Measurements from ENCODE around the gene NCL. TPM values are rescaled to one million over a fixed set of nuclear protein-coding genes. Genes with fewer than 3 reads are reported as not detected.

The NCL gene
- polyA plus RNA-seq, 1 of the 3 experiments (the other 2 are of a cell fraction): 256 TPM

DNA sequence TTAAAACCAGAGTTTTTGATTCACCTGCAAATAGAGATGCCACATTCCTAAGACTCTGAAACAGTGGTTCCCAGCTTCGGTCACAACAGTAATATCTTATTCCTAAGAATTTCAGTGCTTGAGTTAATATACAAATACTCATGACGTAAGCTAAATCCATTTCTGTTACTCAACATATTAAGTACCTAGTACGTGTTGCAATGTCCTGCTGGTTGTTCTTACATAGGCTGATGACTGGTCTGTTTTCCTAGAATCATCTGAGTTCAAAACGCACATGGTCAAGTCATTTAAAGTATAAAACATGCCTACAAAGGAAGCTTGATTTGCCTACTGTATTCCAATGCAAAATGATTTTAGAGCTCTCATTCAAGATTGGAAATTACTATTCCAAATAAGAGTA is 7.2 kb downstream of the NCL start:
- CTCF ChIA-PET: interaction anchor here (0.6 to 2.8 kb wide), 8 partner anchors 10 to 400 kb away, joined by 3 to 22 read pairs (median 4); no protein-coding TSS in a partner anchor
- POLR2A ChIA-PET: no interaction called here
- DNase-seq: no peak

DNA sequence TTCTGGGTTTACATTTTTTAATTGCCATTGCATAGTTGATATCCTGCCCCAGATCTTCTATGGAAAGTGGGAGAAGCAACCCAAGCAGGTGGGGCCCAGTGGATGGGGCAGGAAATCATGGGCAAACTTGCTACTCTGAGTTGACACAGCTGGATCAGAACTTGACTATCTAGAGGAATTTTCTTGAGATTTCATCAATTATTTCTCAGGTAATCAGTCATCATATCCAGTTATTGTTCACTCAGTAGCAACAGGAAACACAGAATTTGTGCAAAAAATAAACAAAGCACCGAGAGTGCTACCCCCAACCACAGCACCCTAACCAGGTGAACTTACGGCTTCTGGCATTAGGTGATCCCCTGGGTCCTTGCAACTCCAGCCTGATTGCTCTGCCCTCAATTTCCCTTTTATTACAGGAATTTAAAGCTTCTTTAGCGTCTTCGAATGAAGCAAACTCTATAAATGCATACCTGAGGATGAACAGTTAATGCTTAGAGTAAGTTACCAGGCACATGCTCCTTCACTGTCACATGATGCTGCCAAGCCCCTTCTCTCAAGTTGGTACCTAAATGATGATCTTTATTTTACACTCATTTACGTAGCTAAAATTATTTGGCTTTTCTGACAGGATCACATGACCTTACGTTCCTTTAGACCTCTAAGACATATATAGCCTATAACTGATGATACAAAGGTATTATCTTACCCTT is 7.8 kb downstream of the NCL start:
- no peak overlapping the region for H3K4me2 ChIP-seq
- CTCF ChIA-PET: interaction anchor here (1.2 to 2.8 kb wide), 3 partner anchors 27 to 229 kb away, joined by 4 to 22 read pairs (median 6); no protein-coding TSS in a partner anchor
- no peak for DNase-seq
- H3K27ac ChIP-seq (ENCODE audit: low read depth in 2 of 2, low read length in 1 of 2): no peak overlapping the region; a peak in 1 of 4 replicates
- H3K36me3 ChIP-seq (replicated peaks in 1 of 2; ENCODE audit: control insufficient read depth in 1 of 2, insufficient read depth in 2 of 2, low read length in 1 of 2): peaks cover 73 to 84% of the 10 kb centered on the region in 2 experiments
- 98% methylated on average over 6 of the region's 6 CpGs for WGBS (ENCODE audit: low lambda C conversion rate)
- peaks cover 77% of the 10 kb centered on the region for H3F3A ChIP-seq (replicated peaks; ENCODE audit: insufficient read depth)
- H3K9ac ChIP-seq: no peak overlapping the region
- no peaks in the 10 kb centered on the region for H3K27me3 ChIP-seq (ENCODE audit: insufficient read depth)
- peaks cover 48% of the 10 kb centered on the region for H3K79me2 ChIP-seq (ENCODE audit: insufficient read depth)
- POLR2A ChIA-PET: interaction anchor here (5.1 kb wide), 1 partner anchor 8 kb away, joined by 59 read pairs; the partner anchor contains the start of gene NCL
- H4K20me1 ChIP-seq (ENCODE audit: insufficient read depth): peaks cover 18% of the 10 kb centered on the region
- no peaks in the 10 kb centered on the region for H3K9me3 ChIP-seq
- H3K4me3 ChIP-seq (ENCODE audit: low read depth in 2 of 2, low read length in 1 of 2): no peak overlapping the region
- peaks cover 0 to under 1% of the 10 kb centered on the region in 2 experiments; a peak in 2 of 4 replicates for H3K4me1 ChIP-seq (ENCODE audit: control insufficient read depth in 1 of 2, insufficient read depth in 2 of 2, low read depth in 1 of 2, low read length in 1 of 2)
- H2AFZ ChIP-seq (ENCODE audit: low read depth): no peak overlapping the region
- H3K9me2 ChIP-seq: no peaks in the 10 kb centered on the region
- TF ChIP-seq CHD2 (IDR thresholded peaks at IDR 0.05; ENCODE audit: low read length, partially characterized antibody) (no peak), RCOR1 (IDR thresholded peaks at IDR 0.05; ENCODE audit: low read length) (no peak), RAD21 (IDR thresholded peaks at IDR 0.05; ENCODE audit: low read length) (no peak), NRF1 (IDR thresholded peaks at IDR 0.05; ENCODE audit: low read depth, low read length) (no peak), FOXJ3 (CRISPR knock-in tag; IDR thresholded peaks at IDR 0.05) (no peak), SMC3 (IDR thresholded peaks at IDR 0.05; ENCODE audit: low read depth, low read length) (no peak), MXI1 (IDR thresholded peaks at IDR 0.05; ENCODE audit: low read depth, low read length) (no peak), EP300 (IDR thresholded peaks at IDR 0.05; ENCODE audit: borderline replicate concordance in 1 of 2, low read depth in 1 of 2, low read length in 1 of 2) (no peak), JUND (IDR thresholded peaks at IDR 0.05) (no peak), MEF2A (IDR thresholded peaks at IDR 0.05; ENCODE audit: borderline replicate concordance, low read depth) (no peak)
- TF ChIP-seq, protein P1, sequence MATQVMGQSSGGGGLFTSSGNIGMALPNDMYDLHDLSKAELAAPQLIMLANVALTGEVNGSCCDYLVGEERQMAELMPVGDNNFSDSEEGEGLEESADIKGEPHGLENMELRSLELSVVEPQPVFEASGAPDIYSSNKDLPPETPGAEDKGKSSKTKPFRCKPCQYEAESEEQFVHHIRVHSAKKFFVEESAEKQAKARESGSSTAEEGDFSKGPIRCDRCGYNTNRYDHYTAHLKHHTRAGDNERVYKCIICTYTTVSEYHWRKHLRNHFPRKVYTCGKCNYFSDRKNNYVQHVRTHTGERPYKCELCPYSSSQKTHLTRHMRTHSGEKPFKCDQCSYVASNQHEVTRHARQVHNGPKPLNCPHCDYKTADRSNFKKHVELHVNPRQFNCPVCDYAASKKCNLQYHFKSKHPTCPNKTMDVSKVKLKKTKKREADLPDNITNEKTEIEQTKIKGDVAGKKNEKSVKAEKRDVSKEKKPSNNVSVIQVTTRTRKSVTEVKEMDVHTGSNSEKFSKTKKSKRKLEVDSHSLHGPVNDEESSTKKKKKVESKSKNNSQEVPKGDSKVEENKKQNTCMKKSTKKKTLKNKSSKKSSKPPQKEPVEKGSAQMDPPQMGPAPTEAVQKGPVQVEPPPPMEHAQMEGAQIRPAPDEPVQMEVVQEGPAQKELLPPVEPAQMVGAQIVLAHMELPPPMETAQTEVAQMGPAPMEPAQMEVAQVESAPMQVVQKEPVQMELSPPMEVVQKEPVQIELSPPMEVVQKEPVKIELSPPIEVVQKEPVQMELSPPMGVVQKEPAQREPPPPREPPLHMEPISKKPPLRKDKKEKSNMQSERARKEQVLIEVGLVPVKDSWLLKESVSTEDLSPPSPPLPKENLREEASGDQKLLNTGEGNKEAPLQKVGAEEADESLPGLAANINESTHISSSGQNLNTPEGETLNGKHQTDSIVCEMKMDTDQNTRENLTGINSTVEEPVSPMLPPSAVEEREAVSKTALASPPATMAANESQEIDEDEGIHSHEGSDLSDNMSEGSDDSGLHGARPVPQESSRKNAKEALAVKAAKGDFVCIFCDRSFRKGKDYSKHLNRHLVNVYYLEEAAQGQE (IDR thresholded peaks at IDR 0.05; ENCODE audit: low read depth, low read length): no peak
- TF ChIP-seq, protein P2, sequence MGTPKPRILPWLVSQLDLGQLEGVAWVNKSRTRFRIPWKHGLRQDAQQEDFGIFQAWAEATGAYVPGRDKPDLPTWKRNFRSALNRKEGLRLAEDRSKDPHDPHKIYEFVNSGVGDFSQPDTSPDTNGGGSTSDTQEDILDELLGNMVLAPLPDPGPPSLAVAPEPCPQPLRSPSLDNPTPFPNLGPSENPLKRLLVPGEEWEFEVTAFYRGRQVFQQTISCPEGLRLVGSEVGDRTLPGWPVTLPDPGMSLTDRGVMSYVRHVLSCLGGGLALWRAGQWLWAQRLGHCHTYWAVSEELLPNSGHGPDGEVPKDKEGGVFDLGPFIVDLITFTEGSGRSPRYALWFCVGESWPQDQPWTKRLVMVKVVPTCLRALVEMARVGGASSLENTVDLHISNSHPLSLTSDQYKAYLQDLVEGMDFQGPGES (IDR thresholded peaks at IDR 0.05; ENCODE audit: low read depth, low read length): no peak
- TF ChIP-seq, protein P3, sequence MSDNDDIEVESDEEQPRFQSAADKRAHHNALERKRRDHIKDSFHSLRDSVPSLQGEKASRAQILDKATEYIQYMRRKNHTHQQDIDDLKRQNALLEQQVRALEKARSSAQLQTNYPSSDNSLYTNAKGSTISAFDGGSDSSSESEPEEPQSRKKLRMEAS (IDR thresholded peaks at IDR 0.05; ENCODE audit: low read depth): no peak

More for the DNA sequence above, 7.2 kb downstream of the NCL start:
- Histone ChIP-seq H3K4me2 (no peak overlapping the region), H3K4me1 (ENCODE audit: control insufficient read depth in 1 of 2, insufficient read depth in 2 of 2, low read depth in 1 of 2, low read length in 1 of 2) (peaks cover 2 to 7% of the 10 kb centered on the region in 2 experiments), H3K79me2 (ENCODE audit: insufficient read depth) (peaks cover 54% of the 10 kb centered on the region), H3K4me3 (ENCODE audit: low read depth in 2 of 2, low read length in 1 of 2) (no peak overlapping the region), H3K9ac (no peak overlapping the region), H3K36me3 (replicated peaks in 1 of 2; ENCODE audit: control insufficient read depth in 1 of 2, insufficient read depth in 2 of 2, low read length in 1 of 2) (peaks cover 76 to 88% of the 10 kb centered on the region in 2 experiments), H3K9me2 (no peaks in the 10 kb centered on the region), H2AFZ (ENCODE audit: low read depth) (no peak overlapping the region), H3K9me3 (no peaks in the 10 kb centered on the region), H3K27ac (ENCODE audit: low read depth in 2 of 2, low read length in 1 of 2) (no peak overlapping the region; a peak in 1 of 4 replicates), H3F3A (replicated peaks; ENCODE audit: insufficient read depth) (peaks cover 73% of the 10 kb centered on the region), H3K27me3 (ENCODE audit: insufficient read depth) (no peaks in the 10 kb centered on the region), H4K20me1 (ENCODE audit: insufficient read depth) (peaks cover 24% of the 10 kb centered on the region)
- 86% methylated on average over 4 of the region's 4 CpGs for WGBS (ENCODE audit: low lambda C conversion rate)
- TF ChIP-seq MXI1 (IDR thresholded peaks at IDR 0.05; ENCODE audit: low read depth, low read length): no peak
- TF ChIP-seq EZH2phosphoT487 (IDR thresholded peaks at IDR 0.05; ENCODE audit: borderline replicate concordance, low read depth): no peak
- TF ChIP-seq SIN3A (IDR thresholded peaks at IDR 0.05; ENCODE audit: borderline replicate concordance, low read depth, low read length): no peak
- TF ChIP-seq, protein P4, sequence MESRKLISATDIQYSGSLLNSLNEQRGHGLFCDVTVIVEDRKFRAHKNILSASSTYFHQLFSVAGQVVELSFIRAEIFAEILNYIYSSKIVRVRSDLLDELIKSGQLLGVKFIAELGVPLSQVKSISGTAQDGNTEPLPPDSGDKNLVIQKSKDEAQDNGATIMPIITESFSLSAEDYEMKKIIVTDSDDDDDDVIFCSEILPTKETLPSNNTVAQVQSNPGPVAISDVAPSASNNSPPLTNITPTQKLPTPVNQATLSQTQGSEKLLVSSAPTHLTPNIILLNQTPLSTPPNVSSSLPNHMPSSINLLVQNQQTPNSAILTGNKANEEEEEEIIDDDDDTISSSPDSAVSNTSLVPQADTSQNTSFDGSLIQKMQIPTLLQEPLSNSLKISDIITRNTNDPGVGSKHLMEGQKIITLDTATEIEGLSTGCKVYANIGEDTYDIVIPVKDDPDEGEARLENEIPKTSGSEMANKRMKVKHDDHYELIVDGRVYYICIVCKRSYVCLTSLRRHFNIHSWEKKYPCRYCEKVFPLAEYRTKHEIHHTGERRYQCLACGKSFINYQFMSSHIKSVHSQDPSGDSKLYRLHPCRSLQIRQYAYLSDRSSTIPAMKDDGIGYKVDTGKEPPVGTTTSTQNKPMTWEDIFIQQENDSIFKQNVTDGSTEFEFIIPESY (IDR thresholded peaks at IDR 0.05; ENCODE audit: borderline replicate concordance, low read depth): no peak
- no peak for TF ChIP-seq FOSL2 (IDR thresholded peaks at IDR 0.05; ENCODE audit: borderline replicate concordance, low read depth)
- TF ChIP-seq, protein P5, sequence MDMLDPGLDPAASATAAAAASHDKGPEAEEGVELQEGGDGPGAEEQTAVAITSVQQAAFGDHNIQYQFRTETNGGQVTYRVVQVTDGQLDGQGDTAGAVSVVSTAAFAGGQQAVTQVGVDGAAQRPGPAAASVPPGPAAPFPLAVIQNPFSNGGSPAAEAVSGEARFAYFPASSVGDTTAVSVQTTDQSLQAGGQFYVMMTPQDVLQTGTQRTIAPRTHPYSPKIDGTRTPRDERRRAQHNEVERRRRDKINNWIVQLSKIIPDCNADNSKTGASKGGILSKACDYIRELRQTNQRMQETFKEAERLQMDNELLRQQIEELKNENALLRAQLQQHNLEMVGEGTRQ (IDR thresholded peaks at IDR 0.05; ENCODE audit: borderline replicate concordance, low read depth, low read length): no peak
